Cardiac muscle cell (in vitro differentiated cells and primary cell): ENCODE data around the gene KLHL10. TPM values are rescaled to one million over a fixed set of nuclear protein-coding genes. Genes with fewer than 3 reads are reported as not detected.

Source experiments
- DNase-seq, 2 donors: peaks; one replicate each; pipeline versions ENCODE4 v3.0.0 to v3.0.0-alpha.2; 2010 to 2017; ENCODE audit warnings: low read depth in 1 of 2, low spot score in 1 of 2
- H3K27ac ChIP-seq: fragments of 200-600 bp; sonication (generic); 2 replicates; pipeline ENCODE4 v1.5.1; 2016
- H3K27me3 ChIP-seq: fragments of 200-600 bp; sonication (generic); 2 replicates; pipeline ENCODE4 v1.6.0; 2016; ENCODE audit warnings: control low read depth
- H3K36me3 ChIP-seq: fragments of 200-600 bp; sonication (generic); 2 replicates; pipeline ENCODE4 v1.5.1; 2016; ENCODE audit warnings: control low read depth
- H3K4me1 ChIP-seq: fragments of 200-600 bp; sonication (generic); 2 replicates; pipeline ENCODE4 v1.8.1; 2017; ENCODE audit warnings: low read depth, mild to moderate bottlenecking, mixed run types
- H3K4me3 ChIP-seq: fragments of 200-600 bp; sonication (generic); 2 replicates; pipeline ENCODE4 v1.5.1; 2016; ENCODE audit warnings: mild to moderate bottlenecking
- H3K9me3 ChIP-seq: fragments of 200-600 bp; sonication (generic); 2 replicates; pipeline ENCODE4 v1.5.1; 2017; ENCODE audit warnings: low read depth, mild to moderate bottlenecking, control low read depth
- CTCF ChIP-seq: IDR thresholded peaks from 2 replicates; pipeline ENCODE4 v1.5.1; 2012; ENCODE audit warnings: low read depth, mild to moderate bottlenecking, low read length
- polyA plus RNA-seq: library from polyadenylated mRNA; unstranded; fragments of >200 nt; fragmentation: Nextera tagmentation; extraction: Ambion mirVana; gene quantifications from 2 replicates; pipeline ENCODE4 v1.2.1, GENCODE V29; 2016
- total RNA-seq: library from RNA; depleted of rRNA; stranded (reverse); fragments of >200 nt; gene quantifications from 2 replicates; pipeline ENCODE4 v1.2.3, GENCODE V29; 2016

The KLHL10 gene
- total and polyA plus RNA-seq, 2 experiments from 2014 or later: 0.36 TPM; not detected in 1

GRCh38 chr17:41895617-41896016 is 58.0 kb downstream of the KLHL10 start:
- H3K9me3 ChIP-seq: no peaks in the 10 kb centered on the region
- no peak overlapping the region for H3K4me3 ChIP-seq
- H3K27me3 ChIP-seq: no peaks in the 10 kb centered on the region
- H3K4me1 ChIP-seq: no peaks in the 10 kb centered on the region
- DNase-seq: peak in 1 of 2 donors; percentile 49
- no peak for TF ChIP-seq CTCF
- H3K27ac ChIP-seq: peak overlapping the region; percentile 48
- H3K36me3 ChIP-seq: peaks cover 51% of the 10 kb centered on the region

- Histone ChIP-seq H3K4me3 (no peak overlapping the region), H3K27me3 (no peaks in the 10 kb centered on the region), H3K27ac (no peak overlapping the region), H3K9me3 (no peaks in the 10 kb centered on the region), H3K4me1 (no peaks in the 10 kb centered on the region), H3K36me3 (peaks cover 51% of the 10 kb centered on the region)
- no peak for TF ChIP-seq CTCF
- DNase-seq: no peak
Measured at GRCh38 chr17:41896726-41897125, 59.1 kb downstream of the KLHL10 start.

Other genes starting within 250 kb of the KLHL10 start
- gene KRT16, start 225.1 kb upstream of the KLHL10 start, total RNA-seq: not detected in 2 replicates
- 0.16 TPM in 1 of 2 replicates, not detected in the other for gene KRT16, start 225.1 kb upstream of the KLHL10 start, polyA plus RNA-seq
- gene KRT17, start 213.2 kb upstream of the KLHL10 start, total RNA-seq: not detected in 2 replicates
- 1.2 TPM in 1 of 2 replicates, not detected in the other for gene KRT17, start 213.2 kb upstream of the KLHL10 start, polyA plus RNA-seq
- gene EIF1, start 148.9 kb upstream of the KLHL10 start, total RNA-seq: 153 and 285 TPM in 2 replicates
- gene EIF1, start 148.9 kb upstream of the KLHL10 start, polyA plus RNA-seq: 726 and 784 TPM in 2 replicates
- gene GAST, start 125.5 kb upstream of the KLHL10 start, total RNA-seq: not detected in 2 replicates
- not detected in 2 replicates for gene GAST, start 125.5 kb upstream of the KLHL10 start, polyA plus RNA-seq
- gene HAP1, start 103.2 kb upstream of the KLHL10 start, total RNA-seq: 0.98 and 1.8 TPM in 2 replicates
- gene HAP1, start 103.2 kb upstream of the KLHL10 start, polyA plus RNA-seq: 0.80 and 2.1 TPM in 2 replicates
- gene JUP, start 51.1 kb upstream of the KLHL10 start, total RNA-seq: 296 and 359 TPM in 2 replicates
- 160 and 206 TPM in 2 replicates for gene JUP, start 51.1 kb upstream of the KLHL10 start, polyA plus RNA-seq
- 118 and 153 TPM in 2 replicates for gene P3H4, start 25.9 kb upstream of the KLHL10 start, total RNA-seq
- gene P3H4, start 25.9 kb upstream of the KLHL10 start, polyA plus RNA-seq: 137 and 138 TPM in 2 replicates
- 265 and 336 TPM in 2 replicates for gene FKBP10, start 24.8 kb upstream of the KLHL10 start, total RNA-seq
- gene FKBP10, start 24.8 kb upstream of the KLHL10 start, polyA plus RNA-seq: 113 and 165 TPM in 2 replicates
- 164 and 190 TPM in 2 replicates for gene NT5C3B, start 1.6 kb upstream of the KLHL10 start, total RNA-seq
- gene NT5C3B, start 1.6 kb upstream of the KLHL10 start, polyA plus RNA-seq: 221 and 222 TPM in 2 replicates
- gene KLHL11, start 27.6 kb downstream of the KLHL10 start, total RNA-seq: 26.5 and 29.2 TPM in 2 replicates
- gene KLHL11, start 27.6 kb downstream of the KLHL10 start, polyA plus RNA-seq: 21.3 and 22.6 TPM in 2 replicates
- 96.3 and 155 TPM in 2 replicates for gene ACLY, start 81.1 kb downstream of the KLHL10 start, total RNA-seq
- 71.5 and 89.2 TPM in 2 replicates for gene ACLY, start 81.1 kb downstream of the KLHL10 start, polyA plus RNA-seq
- 2.6 and 4.5 TPM in 2 replicates for gene ODAD4, start 92.8 kb downstream of the KLHL10 start, total RNA-seq
- gene ODAD4, start 92.8 kb downstream of the KLHL10 start, polyA plus RNA-seq: 3.2 and 8.0 TPM in 2 replicates
- gene CNP, start 129.0 kb downstream of the KLHL10 start, total RNA-seq: 69.0 and 70.0 TPM in 2 replicates
- 79.4 and 82.8 TPM in 2 replicates for gene CNP, start 129.0 kb downstream of the KLHL10 start, polyA plus RNA-seq
- 66.6 and 79.2 TPM in 2 replicates for gene DNAJC7, start 179.6 kb downstream of the KLHL10 start, total RNA-seq
- gene DNAJC7, start 179.6 kb downstream of the KLHL10 start, polyA plus RNA-seq: 83.8 and 90.0 TPM in 2 replicates
- gene NKIRAS2, start 182.3 kb downstream of the KLHL10 start, total RNA-seq: 113 and 125 TPM in 2 replicates
- 98.2 and 107 TPM in 2 replicates for gene NKIRAS2, start 182.3 kb downstream of the KLHL10 start, polyA plus RNA-seq
- 6.2 and 7.6 TPM in 2 replicates for gene C17orf113, start 212.8 kb downstream of the KLHL10 start, total RNA-seq
- 4.5 and 4.7 TPM in 2 replicates for gene C17orf113, start 212.8 kb downstream of the KLHL10 start, polyA plus RNA-seq